Ishikawa (cell line): ENCODE data around the gene ANKRD61.

Experiments used
- CEBPB ChIP-seq: IDR thresholded peaks from 2 replicates; pipeline ENCODE4 v1.6.1; 2012
- CREB1 ChIP-seq: IDR thresholded peaks from 2 replicates; pipeline ENCODE4 v1.6.1; 2012; ENCODE audit warnings: low read depth
- EGR1 ChIP-seq: IDR thresholded peaks from 2 replicates; pipeline ENCODE4 v1.6.1; 2012
- EP300 ChIP-seq: IDR thresholded peaks from 2 replicates; pipeline ENCODE4 v1.6.1; 2012; ENCODE audit warnings: borderline replicate concordance
- FOXM1 ChIP-seq: IDR thresholded peaks from 2 replicates; pipeline ENCODE4 v1.6.1; 2012; ENCODE audit warnings: low read depth, borderline replicate concordance
- NFIC ChIP-seq: IDR thresholded peaks from 2 replicates; pipeline ENCODE4 v1.6.1; 2012
- RAD21 ChIP-seq: IDR thresholded peaks from 2 replicates; pipeline ENCODE4 v1.6.1; 2012; ENCODE audit warnings: low read depth
- REST ChIP-seq: IDR thresholded peaks from 2 replicates; pipeline ENCODE4 v1.6.1; 2012; ENCODE audit warnings: low read depth, mild to moderate bottlenecking
- TAF1 ChIP-seq: IDR thresholded peaks from 2 replicates; pipeline ENCODE4 v1.6.1; 2012; ENCODE audit warnings: low read depth, mild to moderate bottlenecking
- TCF12 ChIP-seq: IDR thresholded peaks from 2 replicates; pipeline ENCODE4 v1.6.1; 2012; ENCODE audit warnings: low read depth
- TEAD4 ChIP-seq: IDR thresholded peaks from 2 replicates; pipeline ENCODE4 v1.6.1; 2012
- USF1 ChIP-seq: IDR thresholded peaks from 2 replicates; pipeline ENCODE4 v1.6.1; 2012
- YY1 ChIP-seq: IDR thresholded peaks from 2 replicates; pipeline ENCODE4 v1.6.1; 2012; ENCODE audit warnings: low read depth
- ZBTB7A ChIP-seq: IDR thresholded peaks from 2 replicates; pipeline ENCODE4 v1.6.1; 2012; ENCODE audit warnings: low read depth
- TF ChIP-seq, protein P1 (sequence below): IDR thresholded peaks from 2 replicates; pipeline ENCODE4 v1.6.1; 2012

The ANKRD61 gene

GRCh38 chr7:6057316-6058129 is 26.3 kb downstream of the ANKRD61 start:
- TF ChIP-seq REST, result no peak
- TF ChIP-seq RAD21, result no peak
- TF ChIP-seq TEAD4, result no peak
- no peak for TF ChIP-seq EGR1
- no peak for TF ChIP-seq NFIC
- no peak for TF ChIP-seq TAF1
- TF ChIP-seq TCF12, result no peak

DNA sequence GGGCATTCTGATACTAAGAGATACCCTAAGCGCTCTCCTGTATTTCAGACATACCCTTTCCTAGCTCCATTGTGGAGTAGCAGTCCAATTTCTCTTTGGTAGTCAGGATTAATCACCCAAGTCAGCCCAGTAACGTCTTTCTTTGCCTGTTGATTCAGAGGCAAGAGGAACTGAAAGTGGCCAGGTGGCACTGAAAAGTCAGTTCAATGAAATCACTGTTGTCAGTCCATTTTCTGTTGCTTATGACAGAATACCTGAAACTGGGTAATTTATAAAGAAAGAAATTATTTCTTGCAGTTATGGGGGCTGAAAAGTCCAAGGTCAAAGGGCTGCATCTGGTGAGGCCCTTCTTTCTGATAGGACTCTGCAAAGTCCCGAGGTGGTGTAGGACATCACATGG is 40.2 kb downstream of the ANKRD61 start:
- no peak for TF ChIP-seq FOXM1
- TF ChIP-seq TCF12, result no peak
- no peak for TF ChIP-seq EGR1
- no peak for TF ChIP-seq CEBPB
- no peak for TF ChIP-seq RAD21
- no peak for TF ChIP-seq ZBTB7A
- no peak for TF ChIP-seq USF1
- TF ChIP-seq REST, result no peak
- TF ChIP-seq, protein P1, sequence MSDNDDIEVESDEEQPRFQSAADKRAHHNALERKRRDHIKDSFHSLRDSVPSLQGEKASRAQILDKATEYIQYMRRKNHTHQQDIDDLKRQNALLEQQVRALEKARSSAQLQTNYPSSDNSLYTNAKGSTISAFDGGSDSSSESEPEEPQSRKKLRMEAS, result no peak
- TF ChIP-seq YY1, result no peak
- TF ChIP-seq TEAD4, result no peak

DNA sequence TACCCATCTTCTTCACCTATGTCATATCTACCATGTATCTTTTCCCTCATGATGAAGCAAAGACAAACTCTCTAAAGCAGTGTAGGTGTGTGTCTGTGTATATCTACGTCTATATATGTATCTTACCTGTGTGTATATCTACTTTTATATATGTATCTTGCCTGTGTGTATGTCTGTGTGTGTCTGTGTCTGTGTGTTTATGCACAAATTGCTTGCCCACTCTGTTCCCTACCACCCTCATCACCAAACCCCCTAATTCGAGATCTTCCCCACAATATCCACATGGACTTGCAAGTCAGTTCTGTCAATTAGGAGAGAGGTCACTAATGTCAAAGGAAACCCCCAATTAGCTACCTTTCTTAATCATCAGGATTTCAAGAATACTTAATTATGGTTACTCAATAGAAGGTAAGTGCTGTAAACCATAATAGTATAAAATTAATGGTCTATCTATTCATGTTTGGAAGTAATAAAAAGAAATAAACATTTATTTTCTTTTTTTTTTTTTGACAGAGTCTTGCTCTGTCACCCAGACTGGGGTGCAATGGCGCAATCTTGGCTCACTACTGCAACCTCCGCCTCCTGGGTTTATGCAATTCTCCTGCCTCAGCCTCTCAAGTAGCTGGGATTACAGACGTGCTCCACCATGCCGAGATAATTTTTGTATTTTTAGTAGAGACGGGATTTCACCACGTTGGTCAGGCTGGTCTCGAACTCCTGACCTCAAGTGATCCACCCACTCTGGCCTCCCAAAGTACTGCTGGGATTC is 43.6 kb downstream of the ANKRD61 start:
- TF ChIP-seq RAD21 (no peak), YY1 (no peak), TAF1 (no peak), FOXM1 (no peak), ZBTB7A (no peak), USF1 (no peak), EGR1 (no peak), CREB1 (no peak)

GRCh38 chr7:6078548-6078947 is 47.4 kb downstream of the ANKRD61 start:
- TF ChIP-seq FOXM1 (no peak), NFIC (no peak), REST (no peak), CREB1 (no peak), EGR1 (no peak), TCF12 (no peak), CEBPB (no peak), EP300 (no peak), TEAD4 (no peak), RAD21 (no peak), USF1 (no peak), TAF1 (no peak), ZBTB7A (no peak)
- TF ChIP-seq, protein P1, result no peak
